ENCODE results near the gene ZNF778. TPM values are rescaled to one million over a fixed set of nuclear protein-coding genes. Genes with fewer than 3 reads are reported as not detected.

ZNF778 gene
- total RNA-seq, 2 experiments from 2014 or later = 8.3 to 9.2 TPM

GRCh38 chr16:89268585-89268984, 51.1 kb downstream of the ZNF778 start:
- Mint-ChIP-seq H3K4me1 (no peaks in the 10 kb centered on the region), H3K4me3 (no peak overlapping the region), H3K36me3 (ENCODE audit: low read depth) (peaks cover 43% of the 10 kb centered on the region), H3K27ac (no peak overlapping the region), H3K27me3 (no peaks in the 10 kb centered on the region), H3K9me3 (no peaks in the 10 kb centered on the region)
- ChIA-PET POLR2A (no interaction called here), CTCF (interaction anchor here (1.6 kb wide), 1 partner anchor 12 kb away, joined by 3 read pairs; no protein-coding TSS in a partner anchor)
- DNase-seq = no peak

- DNase-seq = no peak
- Mint-ChIP-seq H3K4me1 (no peaks in the 10 kb centered on the region), H3K4me3 (no peak overlapping the region), H3K9me3 (no peaks in the 10 kb centered on the region), H3K36me3 (ENCODE audit: low read depth) (peaks cover 48% of the 10 kb centered on the region), H3K27ac (no peak overlapping the region), H3K27me3 (no peaks in the 10 kb centered on the region)
- ChIA-PET POLR2A (no interaction called here), CTCF (interaction anchor here (1.6 kb wide), 1 partner anchor 12 kb away, joined by 3 read pairs; no protein-coding TSS in a partner anchor)
Measured at GRCh38 chr16:89268987-89269735, 51.7 kb downstream of the ZNF778 start.

GRCh38 chr16:89269805-89270665, 52.5 kb downstream of the ZNF778 start:
- Mint-ChIP-seq H3K27me3 (no peaks in the 10 kb centered on the region), H3K4me3 (no peak overlapping the region), H3K27ac (no peak overlapping the region), H3K9me3 (no peaks in the 10 kb centered on the region), H3K4me1 (no peaks in the 10 kb centered on the region), H3K36me3 (ENCODE audit: low read depth) (peaks cover 48% of the 10 kb centered on the region)
- CTCF ChIA-PET = interaction anchor here (1.6 kb wide), 1 partner anchor 13 kb away, joined by 3 read pairs; no protein-coding TSS in a partner anchor
- DNase-seq = no peak
- POLR2A ChIA-PET = no interaction called here

GRCh38 chr16:89270666-89271345, 53.3 kb downstream of the ZNF778 start:
- no peaks in the 10 kb centered on the region for H3K27me3 Mint-ChIP-seq
- H3K4me3 Mint-ChIP-seq = no peak overlapping the region
- ChIA-PET POLR2A (no interaction called here), CTCF (interaction anchor here (0.7 kb wide), 1 partner anchor 93 kb away, joined by 3 read pairs; no protein-coding TSS in a partner anchor)
- H3K9me3 Mint-ChIP-seq = no peaks in the 10 kb centered on the region
- H3K4me1 Mint-ChIP-seq = no peaks in the 10 kb centered on the region
- peaks cover 49% of the 10 kb centered on the region for H3K36me3 Mint-ChIP-seq (ENCODE audit: low read depth)
- DNase-seq = no peak
- H3K27ac Mint-ChIP-seq = no peak overlapping the region

GRCh38 chr16:89272631-89273030, 55.1 kb downstream of the ZNF778 start:
- no peaks in the 10 kb centered on the region for H3K9me3 Mint-ChIP-seq
- ChIA-PET POLR2A (no interaction called here), CTCF (no interaction called here)
- H3K4me3 Mint-ChIP-seq = no peak overlapping the region
- DNase-seq = no peak
- no peaks in the 10 kb centered on the region for H3K4me1 Mint-ChIP-seq
- H3K36me3 Mint-ChIP-seq (ENCODE audit: low read depth) = peaks cover 47% of the 10 kb centered on the region
- no peak overlapping the region for H3K27ac Mint-ChIP-seq
- no peaks in the 10 kb centered on the region for H3K27me3 Mint-ChIP-seq

- no peak for DNase-seq
- H3K9me3 Mint-ChIP-seq = no peaks in the 10 kb centered on the region
- H3K27ac Mint-ChIP-seq = peak overlapping the region; percentile 62
- peaks cover 50% of the 10 kb centered on the region for H3K36me3 Mint-ChIP-seq (ENCODE audit: low read depth)
- ChIA-PET POLR2A (no interaction called here), CTCF (interaction anchor here (0.6 to 1.7 kb wide), 2 partner anchors 9 to 643 kb away, joined by 3 read pairs; no protein-coding TSS in a partner anchor)
- H3K4me3 Mint-ChIP-seq = no peak overlapping the region
- no peaks in the 10 kb centered on the region for H3K4me1 Mint-ChIP-seq
- no peaks in the 10 kb centered on the region for H3K27me3 Mint-ChIP-seq
Measured at GRCh38 chr16:89273741-89274472, 56.4 kb downstream of the ZNF778 start.

- POLR2A ChIA-PET = no interaction called here
- no peaks in the 10 kb centered on the region for H3K27me3 Mint-ChIP-seq
- peaks cover 42% of the 10 kb centered on the region for H3K36me3 Mint-ChIP-seq (ENCODE audit: low read depth)
- no peak for DNase-seq
- no peak overlapping the region for H3K27ac Mint-ChIP-seq
- H3K4me1 Mint-ChIP-seq = no peaks in the 10 kb centered on the region
- H3K9me3 Mint-ChIP-seq = no peaks in the 10 kb centered on the region
- H3K4me3 Mint-ChIP-seq = no peak overlapping the region
- CTCF ChIA-PET = interaction anchor here (0.6 to 1.7 kb wide), 2 partner anchors 9 to 642 kb away, joined by 3 read pairs; no protein-coding TSS in a partner anchor
Measured at GRCh38 chr16:89274561-89275283, 57.2 kb downstream of the ZNF778 start.

- Mint-ChIP-seq H3K9me3 (no peaks in the 10 kb centered on the region), H3K4me3 (no peak overlapping the region), H3K27me3 (no peaks in the 10 kb centered on the region), H3K36me3 (ENCODE audit: low read depth) (peaks cover 38% of the 10 kb centered on the region), H3K4me1 (no peaks in the 10 kb centered on the region), H3K27ac (no peak overlapping the region)
- CTCF ChIA-PET = interaction anchor here (1.7 kb wide), 1 partner anchor 10 kb away, joined by 3 read pairs; no protein-coding TSS in a partner anchor
- POLR2A ChIA-PET = no interaction called here
- DNase-seq = no peak
Measured at GRCh38 chr16:89275284-89275584, 57.7 kb downstream of the ZNF778 start.

GRCh38 chr16:89275837-89276720, 58.6 kb downstream of the ZNF778 start:
- Mint-ChIP-seq H3K4me1 (no peaks in the 10 kb centered on the region), H3K9me3 (no peaks in the 10 kb centered on the region), H3K4me3 (no peak overlapping the region), H3K27ac (no peak overlapping the region), H3K27me3 (no peaks in the 10 kb centered on the region), H3K36me3 (ENCODE audit: low read depth) (peaks cover 41% of the 10 kb centered on the region)
- ChIA-PET CTCF (interaction anchor here (0.7 to 1.1 kb wide), 2 partner anchors 16 to 31 kb away, joined by 3 read pairs; no protein-coding TSS in a partner anchor), POLR2A (no interaction called here)
- DNase-seq = no peak

- no peak for DNase-seq
- ChIA-PET POLR2A (no interaction called here), CTCF (interaction anchor here (1.1 kb wide), 1 partner anchor 30 kb away, joined by 3 read pairs; no protein-coding TSS in a partner anchor)
- Mint-ChIP-seq H3K27ac (no peak overlapping the region), H3K9me3 (no peaks in the 10 kb centered on the region), H3K4me1 (no peaks in the 10 kb centered on the region), H3K27me3 (no peaks in the 10 kb centered on the region), H3K36me3 (ENCODE audit: low read depth) (peaks cover 35% of the 10 kb centered on the region), H3K4me3 (no peak overlapping the region)
Measured at GRCh38 chr16:89277049-89277448, 59.5 kb downstream of the ZNF778 start.

All from activated CD4-positive, alpha-beta T cell treated with anti-CD3 and anti-CD28 coated beads, Interleukin-2, amount 10 ng/mL, durations not matched to agents 7 days and 5 days (primary cell).